ENCODE measurements around the gene ACTR3C. TPM values are rescaled to one million over a fixed set of nuclear protein-coding genes. Genes with fewer than 3 reads are reported as not detected.
A peak's percentile ranks its signal among the peaks of the same experiment; 100 is the strongest.
"Not testable (repeated sequence)": the region's sequence is repeated elsewhere in the genome, so short reads cannot be mapped to it uniquely, and the experiment has no call there.

ACTR3C gene
- total RNA-seq, 1 experiment from 2014 or later = 26.0 TPM

DNA sequence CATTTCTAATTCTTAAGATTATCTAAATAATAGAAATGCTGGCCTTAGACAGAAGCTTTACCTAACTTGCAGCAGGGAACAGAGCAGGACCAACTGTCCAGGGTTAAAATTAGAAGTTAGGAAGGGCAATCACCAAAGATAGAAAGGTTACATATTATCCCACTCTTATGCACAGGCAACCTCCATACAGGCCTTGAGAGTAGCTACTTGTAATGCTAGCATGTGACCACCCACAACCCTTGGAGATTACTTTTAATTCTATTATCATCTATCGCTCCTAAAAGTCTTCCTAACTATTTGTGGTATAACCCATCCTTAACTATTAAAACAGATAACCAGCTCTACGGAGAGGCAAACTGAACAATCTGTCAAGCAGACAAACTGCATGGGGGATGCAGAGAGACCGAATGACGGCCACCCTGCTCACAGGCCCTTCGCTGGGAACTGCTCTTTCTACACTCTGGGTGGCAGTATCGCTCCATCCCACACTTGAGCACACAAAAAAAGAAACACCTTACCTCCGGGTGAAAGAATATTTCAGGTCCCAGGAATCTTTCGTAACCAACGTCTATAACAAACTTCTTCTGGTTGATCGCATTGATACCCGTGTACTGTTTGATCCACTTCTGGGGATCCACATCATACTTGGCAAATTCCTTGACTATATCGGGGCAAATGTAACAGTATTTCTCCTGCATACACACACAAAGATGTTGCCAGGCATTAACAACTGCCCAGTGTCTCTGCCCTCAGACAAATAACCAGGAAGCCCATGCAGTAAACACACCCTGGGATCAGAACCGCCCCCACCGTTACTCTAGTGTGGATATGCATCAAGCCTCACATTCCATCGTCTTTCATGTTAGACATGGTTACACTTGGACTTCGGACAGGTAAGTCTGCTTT, 37.2 kb downstream of the ACTR3C start:
- TF ChIP-seq, protein P1, sequence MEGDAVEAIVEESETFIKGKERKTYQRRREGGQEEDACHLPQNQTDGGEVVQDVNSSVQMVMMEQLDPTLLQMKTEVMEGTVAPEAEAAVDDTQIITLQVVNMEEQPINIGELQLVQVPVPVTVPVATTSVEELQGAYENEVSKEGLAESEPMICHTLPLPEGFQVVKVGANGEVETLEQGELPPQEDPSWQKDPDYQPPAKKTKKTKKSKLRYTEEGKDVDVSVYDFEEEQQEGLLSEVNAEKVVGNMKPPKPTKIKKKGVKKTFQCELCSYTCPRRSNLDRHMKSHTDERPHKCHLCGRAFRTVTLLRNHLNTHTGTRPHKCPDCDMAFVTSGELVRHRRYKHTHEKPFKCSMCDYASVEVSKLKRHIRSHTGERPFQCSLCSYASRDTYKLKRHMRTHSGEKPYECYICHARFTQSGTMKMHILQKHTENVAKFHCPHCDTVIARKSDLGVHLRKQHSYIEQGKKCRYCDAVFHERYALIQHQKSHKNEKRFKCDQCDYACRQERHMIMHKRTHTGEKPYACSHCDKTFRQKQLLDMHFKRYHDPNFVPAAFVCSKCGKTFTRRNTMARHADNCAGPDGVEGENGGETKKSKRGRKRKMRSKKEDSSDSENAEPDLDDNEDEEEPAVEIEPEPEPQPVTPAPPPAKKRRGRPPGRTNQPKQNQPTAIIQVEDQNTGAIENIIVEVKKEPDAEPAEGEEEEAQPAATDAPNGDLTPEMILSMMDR (IDR thresholded peaks at IDR 0.05; ENCODE audit: unreplicated experiment) = peak; percentile 53
- BruUV-seq (replicated peaks); CTCF ChIA-PET; H3K27me3 Mint-ChIP-seq (ENCODE audit: unreplicated experiment); H3K36me3 Mint-ChIP-seq (ENCODE audit: insufficient read depth, unreplicated experiment); H3K27ac Mint-ChIP-seq (ENCODE audit: unreplicated experiment); H3K9me3 Mint-ChIP-seq (ENCODE audit: low read depth, unreplicated experiment); H3K4me3 Mint-ChIP-seq (ENCODE audit: low read depth, unreplicated experiment): not testable (repeated sequence)
- peak; percentile 23 for DNase-seq
- intact Hi-C loops (cut with micrococcal nuclease; ENCODE audit: unreplicated experiment) = loop anchor here (5.0 kb wide), 2 partner anchors 136 to 471 kb away; no protein-coding TSS in a partner anchor
- peaks cover 13% of the 10 kb centered on the region for H3K4me1 Mint-ChIP-seq (ENCODE audit: low read depth, unreplicated experiment)

DNA sequence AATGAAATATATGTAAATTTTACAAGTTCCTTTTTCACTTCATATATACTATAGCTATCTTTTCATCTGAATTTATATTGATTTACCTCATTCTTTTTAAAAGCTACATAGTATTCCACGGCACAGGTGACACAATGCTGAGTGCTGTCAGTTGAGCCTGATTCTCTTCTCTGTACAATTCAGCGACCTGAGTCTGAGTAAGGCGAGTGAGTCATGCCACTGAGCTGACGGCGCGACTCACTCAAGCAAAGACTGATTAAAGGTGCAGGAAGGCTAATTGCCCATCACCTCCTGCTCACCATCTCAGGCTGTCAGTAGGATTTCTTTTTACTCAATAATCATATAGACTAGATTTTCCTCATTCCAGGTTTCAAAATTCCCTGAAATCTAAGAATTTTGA, 39.7 kb downstream of the ACTR3C start:
- H3K4me3 Mint-ChIP-seq (ENCODE audit: low read depth, unreplicated experiment); H3K9me3 Mint-ChIP-seq (ENCODE audit: low read depth, unreplicated experiment); H3K27ac Mint-ChIP-seq (ENCODE audit: unreplicated experiment); H3K36me3 Mint-ChIP-seq (ENCODE audit: insufficient read depth, unreplicated experiment); DNase-seq; H3K27me3 Mint-ChIP-seq (ENCODE audit: unreplicated experiment); intact Hi-C loops (cut with micrococcal nuclease; ENCODE audit: unreplicated experiment); BruUV-seq (replicated peaks); CTCF ChIA-PET: not testable (repeated sequence)
- H3K4me1 Mint-ChIP-seq (ENCODE audit: low read depth, unreplicated experiment) = peaks cover 13% of the 10 kb centered on the region

DNA sequence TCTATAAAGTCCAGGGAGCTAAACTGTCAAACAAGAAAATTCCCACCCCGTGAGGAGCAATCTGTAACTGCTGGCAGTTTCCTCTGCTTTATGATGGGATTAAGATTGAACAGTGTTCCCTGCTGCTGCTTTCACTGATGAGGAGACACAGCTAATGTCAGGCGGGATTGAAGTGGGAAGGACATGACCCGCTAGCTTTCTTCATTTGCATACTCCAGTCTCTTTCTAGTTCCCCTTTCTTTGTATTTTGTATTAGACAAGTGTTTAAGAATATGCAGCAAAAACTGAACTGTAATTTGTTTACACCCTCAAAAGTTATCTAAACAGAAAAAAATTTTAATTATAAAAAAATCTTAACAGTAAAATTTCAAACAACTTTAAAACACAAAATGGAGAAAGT, 40.2 kb downstream of the ACTR3C start:
- BruUV-seq (replicated peaks); H3K9me3 Mint-ChIP-seq (ENCODE audit: low read depth, unreplicated experiment); H3K36me3 Mint-ChIP-seq (ENCODE audit: insufficient read depth, unreplicated experiment); intact Hi-C loops (cut with micrococcal nuclease; ENCODE audit: unreplicated experiment); DNase-seq; H3K27ac Mint-ChIP-seq (ENCODE audit: unreplicated experiment); H3K4me3 Mint-ChIP-seq (ENCODE audit: low read depth, unreplicated experiment); H3K27me3 Mint-ChIP-seq (ENCODE audit: unreplicated experiment); CTCF ChIA-PET: not testable (repeated sequence)
- H3K4me1 Mint-ChIP-seq (ENCODE audit: low read depth, unreplicated experiment) = peaks cover 13% of the 10 kb centered on the region

DNA sequence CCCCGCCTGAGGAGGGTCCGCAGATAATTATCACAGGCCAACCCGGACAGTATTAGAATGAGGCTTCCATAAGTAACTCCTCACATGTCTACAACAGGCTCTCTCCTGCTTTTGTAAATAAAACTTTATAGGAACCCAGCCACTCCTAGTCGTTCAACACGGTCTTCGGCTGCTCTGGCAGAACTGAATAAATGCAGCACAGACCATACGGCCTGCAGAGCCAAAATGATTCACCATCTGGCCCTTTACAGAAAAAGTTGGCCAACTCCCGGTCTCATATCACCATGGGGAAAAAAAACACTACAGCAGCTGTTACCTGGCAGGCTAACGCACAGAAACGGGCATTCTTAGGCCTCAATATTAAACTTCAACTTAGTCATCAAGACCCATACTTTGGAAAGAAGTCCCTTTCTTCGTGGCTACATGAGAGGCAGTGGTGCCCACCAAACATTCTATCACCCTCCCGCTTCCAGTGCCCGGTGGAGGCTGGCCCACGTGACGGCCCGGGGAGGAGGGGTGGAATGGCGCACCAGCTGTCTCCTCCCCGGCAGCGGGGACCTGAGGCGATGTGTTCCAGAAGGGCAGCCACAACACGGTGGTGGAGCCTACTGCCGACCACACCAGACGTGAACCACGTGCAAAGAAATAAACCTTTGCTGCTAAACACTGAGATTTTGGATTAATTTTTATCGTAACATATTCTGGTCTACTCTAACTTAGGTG, 41.5 kb downstream of the ACTR3C start:
- H3K9me3 Mint-ChIP-seq (ENCODE audit: low read depth, unreplicated experiment); DNase-seq; BruUV-seq (replicated peaks); H3K27me3 Mint-ChIP-seq (ENCODE audit: unreplicated experiment); CTCF ChIA-PET; H3K4me1 Mint-ChIP-seq (ENCODE audit: low read depth, unreplicated experiment); intact Hi-C loops (cut with micrococcal nuclease; ENCODE audit: unreplicated experiment); H3K4me3 Mint-ChIP-seq (ENCODE audit: low read depth, unreplicated experiment); H3K36me3 Mint-ChIP-seq (ENCODE audit: insufficient read depth, unreplicated experiment); H3K27ac Mint-ChIP-seq (ENCODE audit: unreplicated experiment): not testable (repeated sequence)

DNA sequence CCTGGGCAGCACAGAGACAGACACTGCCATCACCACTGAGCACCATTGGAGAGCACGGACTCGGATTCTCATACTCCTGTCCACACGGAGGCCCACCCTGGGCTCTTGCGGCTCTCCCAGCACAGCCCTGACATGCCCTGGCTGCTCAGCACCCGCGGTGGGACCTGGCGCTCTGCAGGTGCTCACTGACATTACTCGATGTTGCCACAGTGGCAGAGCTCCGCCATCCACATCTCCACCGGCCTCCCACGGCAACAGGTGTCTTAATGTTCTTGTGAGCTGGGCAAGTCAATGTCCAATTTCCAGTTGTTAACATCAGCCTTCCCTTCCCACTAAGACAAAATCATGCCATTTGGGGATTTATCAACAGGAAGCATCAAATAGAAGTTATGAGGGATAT, 45.0 kb downstream of the ACTR3C start:
- H3K36me3 Mint-ChIP-seq (ENCODE audit: insufficient read depth, unreplicated experiment); H3K4me1 Mint-ChIP-seq (ENCODE audit: low read depth, unreplicated experiment); H3K27me3 Mint-ChIP-seq (ENCODE audit: unreplicated experiment); BruUV-seq (replicated peaks); H3K4me3 Mint-ChIP-seq (ENCODE audit: low read depth, unreplicated experiment); H3K9me3 Mint-ChIP-seq (ENCODE audit: low read depth, unreplicated experiment); DNase-seq; H3K27ac Mint-ChIP-seq (ENCODE audit: unreplicated experiment); CTCF ChIA-PET: not testable (repeated sequence)
- intact Hi-C loops (cut with micrococcal nuclease; ENCODE audit: unreplicated experiment) = loop anchor here (5.0 kb wide), 1 partner anchor 221 kb away; no protein-coding TSS in a partner anchor

DNA sequence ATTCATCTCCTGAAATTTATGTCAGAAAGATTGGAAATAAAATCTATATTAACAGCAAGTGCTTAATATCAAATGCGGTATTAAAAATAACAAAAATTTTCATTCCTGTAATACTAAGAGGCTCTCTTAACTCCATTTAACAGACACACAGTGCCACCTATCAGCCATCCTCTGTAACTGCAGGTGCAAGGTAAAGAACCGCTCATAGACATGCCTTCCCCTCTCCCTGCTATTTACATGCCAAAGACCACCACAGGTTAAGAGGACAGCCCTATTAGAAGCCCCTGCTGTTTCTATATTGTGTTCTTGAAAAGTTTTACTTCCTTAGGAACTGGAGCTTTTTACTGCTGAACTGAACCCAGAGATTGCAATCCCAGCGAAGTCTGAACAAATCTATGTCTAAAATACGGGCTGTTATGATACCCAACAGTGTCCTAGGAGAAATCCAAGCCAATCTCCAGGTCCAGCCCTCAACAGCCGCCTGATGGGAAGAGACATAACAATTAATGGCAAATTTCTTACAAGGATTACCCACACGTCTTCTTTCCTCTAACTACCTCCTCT, 47.1 kb downstream of the ACTR3C start:
- intact Hi-C loops (cut with micrococcal nuclease; ENCODE audit: unreplicated experiment) = loop anchor here (2.0 to 5.0 kb wide), 2 partner anchors 219 to 393 kb away; no protein-coding TSS in a partner anchor

DNA sequence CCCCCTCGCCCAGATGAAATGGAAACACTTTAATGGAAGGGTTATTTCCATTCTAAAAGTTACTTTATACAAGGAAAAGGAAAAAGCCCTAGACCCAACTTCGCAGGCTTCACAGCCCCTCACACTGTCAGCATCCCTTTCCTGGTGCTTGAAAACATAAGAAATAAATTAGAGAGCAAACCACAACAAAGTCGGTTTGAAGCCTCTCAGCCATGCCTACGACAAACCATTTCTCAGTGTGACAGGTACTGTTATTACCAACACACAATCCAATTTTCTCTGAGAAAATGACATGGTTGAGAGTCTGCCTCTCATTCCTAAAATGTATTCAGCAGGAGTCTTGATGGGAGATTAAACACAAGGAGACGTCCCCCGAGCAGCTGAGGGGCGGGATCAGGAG, 51.4 kb downstream of the ACTR3C start:
- intact Hi-C loops (cut with micrococcal nuclease; ENCODE audit: unreplicated experiment) = not testable (repeated sequence)

More for the DNA sequence above, 47.1 kb downstream of the ACTR3C start:
- CTCF ChIA-PET; H3K27ac Mint-ChIP-seq (ENCODE audit: unreplicated experiment); BruUV-seq (replicated peaks); H3K36me3 Mint-ChIP-seq (ENCODE audit: insufficient read depth, unreplicated experiment); H3K4me1 Mint-ChIP-seq (ENCODE audit: low read depth, unreplicated experiment); H3K9me3 Mint-ChIP-seq (ENCODE audit: low read depth, unreplicated experiment); H3K27me3 Mint-ChIP-seq (ENCODE audit: unreplicated experiment); H3K4me3 Mint-ChIP-seq (ENCODE audit: low read depth, unreplicated experiment): not testable (repeated sequence)
- peak; percentile 36 for DNase-seq
- TF ChIP-seq, protein P1 (IDR thresholded peaks at IDR 0.05; ENCODE audit: unreplicated experiment) = peak; percentile 72

More for the DNA sequence above, 51.4 kb downstream of the ACTR3C start:
- DNase-seq; H3K27ac Mint-ChIP-seq (ENCODE audit: unreplicated experiment); H3K36me3 Mint-ChIP-seq (ENCODE audit: insufficient read depth, unreplicated experiment); H3K4me1 Mint-ChIP-seq (ENCODE audit: low read depth, unreplicated experiment); H3K4me3 Mint-ChIP-seq (ENCODE audit: low read depth, unreplicated experiment); H3K9me3 Mint-ChIP-seq (ENCODE audit: low read depth, unreplicated experiment); BruUV-seq (replicated peaks); H3K27me3 Mint-ChIP-seq (ENCODE audit: unreplicated experiment): not testable (repeated sequence)
- CTCF ChIA-PET = interaction anchor here (0.6 kb wide), 1 partner anchor 1918 kb away, joined by 11 read pairs; no protein-coding TSS in a partner anchor

All from Calu3 (cell line).